GM12865 (cell line): ENCODE results near the gene CCSER1.

Experiments
- DNase-seq: peaks from one replicate; pipeline ENCODE4 v3.0.0; 2010; ENCODE audit warnings: low read depth
- H3K4me3 ChIP-seq: 2 replicates; pipeline ENCODE4 v1.5.1; 2011; ENCODE audit warnings: mild to moderate bottlenecking, low read depth, low read length, control low read depth
- CTCF ChIP-seq: IDR thresholded peaks from 2 replicates; pipeline ENCODE4 v1.5.1; 2011; ENCODE audit warnings: low read length, control low read depth, low read depth, inconsistent platforms; ENCODE audit not compliant: insufficient read depth; ENCODE audit errors: missing control alignments

Gene CCSER1

GRCh38 chr4:90441770-90442169 is 314.6 kb downstream of the CCSER1 start:
- TF ChIP-seq CTCF, result no peak
- H3K4me3 ChIP-seq, result no peak overlapping the region
- DNase-seq, result no peak

- TF ChIP-seq CTCF, result no peak
- no peak overlapping the region for H3K4me3 ChIP-seq
- no peak for DNase-seq
Measured at GRCh38 chr4:90442619-90443018, 315.4 kb downstream of the CCSER1 start.

GRCh38 chr4:90443231-90443630 is 316.0 kb downstream of the CCSER1 start:
- TF ChIP-seq CTCF, result no peak
- DNase-seq, result no peak
- H3K4me3 ChIP-seq, result no peak overlapping the region

- H3K4me3 ChIP-seq, result no peak overlapping the region
- no peak for DNase-seq
Measured at GRCh38 chr4:90444904-90445303, 317.7 kb downstream of the CCSER1 start.

GRCh38 chr4:90445380-90445779 is 318.2 kb downstream of the CCSER1 start:
- DNase-seq, result no peak
- no peak for TF ChIP-seq CTCF
- H3K4me3 ChIP-seq, result no peak overlapping the region

More at GRCh38 chr4:90444904-90445303, 317.7 kb downstream of the CCSER1 start:
- TF ChIP-seq CTCF, result no peak

GRCh38 chr4:90449626-90450025 is 322.4 kb downstream of the CCSER1 start:
- no peak for TF ChIP-seq CTCF
- no peak overlapping the region for H3K4me3 ChIP-seq
- DNase-seq, result no peak

GRCh38 chr4:90456891-90457290 is 329.7 kb downstream of the CCSER1 start:
- no peak overlapping the region for H3K4me3 ChIP-seq
- no peak for DNase-seq
- no peak for TF ChIP-seq CTCF
